Thyroid gland (tissue), 4 donors: ENCODE results near the gene GSN. TPM values are rescaled to one million over a fixed set of nuclear protein-coding genes. Genes with fewer than 3 reads are reported as not detected.

Experiments used
- DNase-seq, 2 donors: peaks; one replicate each; pipeline ENCODE4 v3.0.0-alpha.2; 2019
- H3K27ac ChIP-seq, 3 donors: fragments of 200-600 bp; sonication (generic); 1 replicate in 2 of 3; 2 replicates in 1 of 3; pipeline ENCODE4 v1.5.1; 2016 to 2019; ENCODE audit warnings: mild to moderate bottlenecking in 1 of 3, moderate library complexity in 1 of 3
- H3K27me3 ChIP-seq: fragments of 200-600 bp; sonication (generic); one replicate; pipeline ENCODE4 v1.5.1; 2019
- H3K36me3 ChIP-seq, 2 donors: fragments of 200-600 bp; sonication (generic); one replicate each; pipeline ENCODE4 v1.5.1; 2016 to 2019
- H3K4me1 ChIP-seq, 2 donors: fragments of 200-600 bp; sonication (generic); one replicate each; pipeline ENCODE4 v1.5.1; 2017 to 2019
- H3K4me3 ChIP-seq, 3 donors: fragments of 200-600 bp; sonication (generic); replicated peaks in 1 of 3; 1 replicate in 2 of 3; 2 replicates in 1 of 3; pipeline ENCODE4 v1.5.1; 2016; ENCODE audit warnings: mild to moderate bottlenecking in 1 of 3
- H3K9me3 ChIP-seq: fragments of 200-600 bp; sonication (generic); one replicate; pipeline ENCODE4 v1.5.1; 2017
- POLR2A ChIP-seq, 2 donors: fragments of 450-650 bp; IDR thresholded peaks; one replicate each; pipeline ENCODE4 v1.6.1; 2017; ENCODE audit warnings: antibody characterized with exemption in 2 of 2, mild to moderate bottlenecking in 2 of 2, moderate library complexity in 1 of 2
- WGBS, 2 donors: methylation state at CpG; one replicate each; pipeline ENCODE4 v1.1.5; 2017; 5-methylcytosine and 5-hydroxymethylcytosine counted together
- intact Hi-C: fragments of 100-400 bp; cut with DNase I; formaldehyde crosslinking; loops from one replicate; pipeline ENCODE4 v1.15.1; 2023
- total RNA-seq, 4 donors: library from RNA; depleted of rRNA; stranded (reverse); fragments of >200 nt; gene quantifications; one replicate each; pipeline ENCODE4 v1.2.3, GENCODE V29; 2016
- TF ChIP-seq, protein P1 (sequence below), 6 experiments: fragments of 200-600 bp in 3 of 6; fragments of 450-650 bp in 3 of 6; sonication (generic) in 3 of 6; IDR thresholded peaks; one replicate each; pipeline ENCODE4 v1.5.1; 2016 to 2019; ENCODE audit warnings: antibody characterized with exemption in 6 of 6, mild to moderate bottlenecking in 2 of 6, inconsistent platforms in 1 of 6, moderate library complexity in 1 of 6

Gene GSN
- total RNA-seq, 4 donors from 2014 or later, result 1,151 to 1,624 (median 1,443) TPM

DNA sequence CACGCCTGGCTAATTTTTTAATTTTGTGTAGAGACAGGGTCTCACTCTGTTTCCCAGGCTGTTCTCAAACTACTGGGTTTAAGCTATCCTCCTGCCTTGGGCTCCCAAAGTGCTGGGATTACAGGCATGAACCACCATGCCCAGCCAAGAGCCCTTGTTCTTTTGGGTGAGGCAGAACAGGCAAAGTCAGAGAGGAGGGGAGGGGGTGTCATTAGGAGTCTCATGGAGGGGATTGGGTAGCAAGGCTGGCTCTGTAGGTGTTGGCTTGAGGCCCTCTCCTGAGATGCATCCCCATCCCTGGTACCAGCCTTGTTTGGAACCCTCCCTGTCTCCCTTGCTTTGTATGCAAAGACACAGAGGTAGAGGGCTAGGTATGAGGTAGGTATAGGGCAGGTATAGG, 24.1 kb downstream of the GSN start:
- no peaks in the 10 kb centered on the region for H3K36me3 ChIP-seq
- TF ChIP-seq, protein P1, sequence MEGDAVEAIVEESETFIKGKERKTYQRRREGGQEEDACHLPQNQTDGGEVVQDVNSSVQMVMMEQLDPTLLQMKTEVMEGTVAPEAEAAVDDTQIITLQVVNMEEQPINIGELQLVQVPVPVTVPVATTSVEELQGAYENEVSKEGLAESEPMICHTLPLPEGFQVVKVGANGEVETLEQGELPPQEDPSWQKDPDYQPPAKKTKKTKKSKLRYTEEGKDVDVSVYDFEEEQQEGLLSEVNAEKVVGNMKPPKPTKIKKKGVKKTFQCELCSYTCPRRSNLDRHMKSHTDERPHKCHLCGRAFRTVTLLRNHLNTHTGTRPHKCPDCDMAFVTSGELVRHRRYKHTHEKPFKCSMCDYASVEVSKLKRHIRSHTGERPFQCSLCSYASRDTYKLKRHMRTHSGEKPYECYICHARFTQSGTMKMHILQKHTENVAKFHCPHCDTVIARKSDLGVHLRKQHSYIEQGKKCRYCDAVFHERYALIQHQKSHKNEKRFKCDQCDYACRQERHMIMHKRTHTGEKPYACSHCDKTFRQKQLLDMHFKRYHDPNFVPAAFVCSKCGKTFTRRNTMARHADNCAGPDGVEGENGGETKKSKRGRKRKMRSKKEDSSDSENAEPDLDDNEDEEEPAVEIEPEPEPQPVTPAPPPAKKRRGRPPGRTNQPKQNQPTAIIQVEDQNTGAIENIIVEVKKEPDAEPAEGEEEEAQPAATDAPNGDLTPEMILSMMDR (IDR thresholded peaks at IDR 0.05), result no peak
- no peak for TF ChIP-seq POLR2A (IDR thresholded peaks at IDR 0.05)
- no peak for DNase-seq
- H3K4me1 ChIP-seq, result peaks cover 65 to 81% of the 10 kb centered on the region in 2 donors
- H3K9me3 ChIP-seq, result no peaks in the 10 kb centered on the region
- H3K27me3 ChIP-seq, result no peaks in the 10 kb centered on the region
- no peak overlapping the region for H3K4me3 ChIP-seq
- intact Hi-C loops, result no loop called here
- WGBS, 2 donors, result 92 to 100% methylated on average over 1 of the region's 1 CpG
- peak overlapping the region in 2 of 3 donors; percentile 94 to 98 for H3K27ac ChIP-seq

DNA sequence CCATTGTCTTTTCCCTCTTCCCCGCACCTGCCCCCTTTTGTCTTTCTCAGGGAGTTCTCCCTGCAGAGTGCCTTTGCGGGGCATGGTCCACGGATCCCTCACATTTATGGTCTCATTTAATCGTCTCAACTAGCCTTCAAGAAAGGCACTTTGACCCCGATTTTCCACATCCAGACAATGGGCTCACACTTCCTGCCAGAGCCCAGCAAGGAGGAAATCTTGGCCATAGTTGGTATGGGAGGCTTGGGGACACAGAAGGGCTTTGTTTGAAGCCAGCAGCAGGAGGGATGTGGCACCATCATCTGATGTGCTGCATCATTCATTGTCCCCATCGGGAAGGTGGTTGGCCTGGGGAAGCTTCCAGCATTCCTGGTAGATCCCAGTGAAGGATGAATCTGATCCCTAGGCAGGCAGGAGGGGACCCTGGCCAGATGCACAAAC, 24.9 kb downstream of the GSN start:
- TF ChIP-seq, protein P1 (IDR thresholded peaks at IDR 0.05), result no peak
- Histone ChIP-seq H3K9me3 (no peaks in the 10 kb centered on the region), H3K4me1 (peaks cover 59 to 80% of the 10 kb centered on the region in 2 donors), H3K27me3 (no peaks in the 10 kb centered on the region), H3K27ac (peak overlapping the region in 2 of 3 donors; percentile 94 to 98), H3K36me3 (no peaks in the 10 kb centered on the region), H3K4me3 (no peak overlapping the region)
- intact Hi-C loops, result no loop called here
- DNase-seq, result no peak
- 81 to 93% methylated on average over 6 of the region's 6 CpGs for WGBS, 2 donors

DNA sequence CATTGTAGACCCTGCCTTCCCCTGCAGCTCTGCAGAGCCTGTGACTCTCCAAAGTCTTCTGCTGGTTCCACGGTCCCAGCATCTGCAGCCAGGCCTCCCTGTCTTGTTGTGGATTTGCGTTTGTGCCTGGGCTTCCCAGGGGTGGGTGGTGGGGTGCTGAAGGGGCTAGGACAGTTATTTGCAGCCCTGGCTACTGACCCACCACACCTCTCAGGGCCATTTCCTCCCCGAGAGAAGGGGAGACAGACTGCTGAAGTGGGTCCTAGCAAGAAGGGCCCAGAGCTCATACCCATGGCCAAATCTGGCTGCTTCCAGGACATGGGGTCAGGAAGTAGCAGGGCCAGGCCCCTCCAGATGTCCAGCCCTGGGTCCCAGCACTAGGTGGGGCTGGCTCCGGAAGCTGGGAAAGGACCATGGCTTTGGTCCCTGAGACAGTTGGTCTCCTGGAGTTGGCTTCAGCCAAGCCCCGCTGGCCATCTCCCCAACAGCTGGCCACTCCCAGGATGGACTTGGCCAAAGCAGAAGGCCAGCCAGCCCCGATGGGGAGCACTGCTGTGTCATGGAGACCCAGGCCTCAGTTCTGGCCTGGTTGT, 26.3 kb downstream of the GSN start:
- Histone ChIP-seq H3K27me3 (no peaks in the 10 kb centered on the region), H3K9me3 (no peaks in the 10 kb centered on the region), H3K4me1 (peaks cover 46 to 80% of the 10 kb centered on the region in 2 donors), H3K36me3 (no peaks in the 10 kb centered on the region), H3K4me3 (no peak overlapping the region), H3K27ac (peak overlapping the region; percentile 94 to 98 (median 98))
- WGBS, 2 donors, result 78 to 84% methylated on average over 4 of the region's 6 CpGs
- intact Hi-C loops, result no loop called here
- TF ChIP-seq POLR2A (IDR thresholded peaks at IDR 0.05), result no peak
- TF ChIP-seq, protein P1 (IDR thresholded peaks at IDR 0.05), result no peak
- no peak for DNase-seq

DNA sequence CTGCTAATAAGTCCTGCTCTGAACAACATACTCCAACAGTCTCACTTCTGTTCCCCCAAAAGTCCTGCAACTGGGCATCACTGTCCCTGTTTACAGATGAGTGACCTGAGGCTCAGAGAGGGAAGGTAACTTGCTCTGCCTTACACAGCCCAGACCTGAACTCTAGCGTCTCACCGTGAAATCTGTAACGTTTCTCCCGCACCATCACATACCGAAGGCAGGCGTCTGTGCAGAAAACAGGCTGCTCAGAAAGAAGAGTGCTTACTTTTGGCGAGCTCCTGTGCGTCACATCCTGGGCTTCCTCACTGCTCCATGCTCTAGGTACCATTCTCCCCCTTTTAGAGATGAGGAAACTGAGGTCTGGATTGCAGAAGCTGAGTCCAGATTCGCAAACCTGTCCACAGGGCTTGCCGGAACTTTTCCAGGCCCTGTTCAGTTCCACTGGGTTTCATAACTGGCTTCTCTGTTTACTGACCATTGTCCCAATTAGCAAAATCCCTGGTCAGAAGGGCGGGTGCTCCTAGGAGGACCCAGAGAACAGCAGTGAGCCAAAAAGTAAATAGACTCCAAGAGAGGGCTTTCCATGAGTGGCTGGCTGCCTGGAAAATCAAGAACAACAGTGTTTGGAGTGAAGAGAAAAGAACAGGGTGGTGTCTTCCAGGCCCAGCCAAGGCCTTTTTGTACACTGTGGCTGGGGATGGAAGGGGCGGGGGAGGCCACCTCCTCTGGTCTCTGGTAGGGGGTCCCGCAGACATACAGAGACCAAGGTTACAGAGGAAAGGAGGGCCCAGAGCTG, 27.1 kb downstream of the GSN start:
- H3K9me3 ChIP-seq, result no peaks in the 10 kb centered on the region
- intact Hi-C loops, result no loop called here
- no peak overlapping the region for H3K4me3 ChIP-seq
- H3K4me1 ChIP-seq, result peaks cover 38 to 74% of the 10 kb centered on the region in 2 donors
- 70 to 74% methylated on average over 13 of the region's 13 CpGs for WGBS, 2 donors
- TF ChIP-seq POLR2A (IDR thresholded peaks at IDR 0.05), result peak in 1 of 2 donors; percentile 54
- TF ChIP-seq, protein P1 (IDR thresholded peaks at IDR 0.05), result no peak
- no peaks in the 10 kb centered on the region for H3K27me3 ChIP-seq
- H3K27ac ChIP-seq, result peak overlapping the region; percentile 94 to 98 (median 98)
- DNase-seq, result peak; percentile 76 to 83
- H3K36me3 ChIP-seq, result no peaks in the 10 kb centered on the region

DNA sequence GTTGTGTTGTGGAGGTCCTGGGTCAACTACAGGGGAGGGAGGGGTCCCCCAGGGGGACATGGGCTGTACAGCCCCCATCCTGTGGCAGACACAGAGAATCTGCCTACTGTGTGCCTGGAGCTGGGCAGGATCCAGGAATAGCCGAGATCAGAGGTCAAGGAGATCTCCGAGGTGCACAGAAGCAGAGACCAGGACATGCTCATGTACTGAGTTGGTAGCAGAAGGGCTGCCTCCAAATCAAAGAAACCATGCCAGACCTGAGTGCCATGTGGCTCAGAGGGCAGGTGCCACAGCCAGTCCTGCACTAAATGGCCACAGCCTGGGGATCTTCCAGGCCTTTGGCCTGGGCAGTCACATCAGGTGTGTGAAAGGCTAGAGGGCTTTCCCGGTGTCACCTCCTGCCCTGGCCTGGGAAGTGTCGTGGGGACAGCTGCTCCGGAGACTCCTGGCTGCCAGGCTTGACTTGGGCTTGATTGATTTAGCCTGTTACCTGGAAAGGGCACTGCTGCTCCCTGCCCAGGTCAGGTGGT, 27.8 kb downstream of the GSN start:
- H3K4me1 ChIP-seq, result peaks cover 38 to 76% of the 10 kb centered on the region in 2 donors
- H3K4me3 ChIP-seq, result no peak overlapping the region
- H3K27me3 ChIP-seq, result no peaks in the 10 kb centered on the region
- no peaks in the 10 kb centered on the region for H3K36me3 ChIP-seq
- peak overlapping the region; percentile 94 to 98 (median 98) for H3K27ac ChIP-seq
- TF ChIP-seq, protein P1 (IDR thresholded peaks at IDR 0.05), result no peak
- TF ChIP-seq POLR2A (IDR thresholded peaks at IDR 0.05), result no peak
- intact Hi-C loops, result no loop called here
- WGBS, 2 donors, result 43 to 54% methylated on average over 2 to 5 of the region's 5 CpGs
- H3K9me3 ChIP-seq, result no peaks in the 10 kb centered on the region
- peak; percentile 46 to 50 for DNase-seq
